Stimulated activated CD4-positive, alpha-beta T cell treated with anti-CD3 and anti-CD28 coated beads, Interleukin-4, amount 100 ng/mL, for 24 hours (primary cell): ENCODE data around the gene ZNF419.
"Not testable (repeated sequence)": the region's sequence is repeated elsewhere in the genome, so short reads cannot be mapped to it uniquely, and the experiment has no call there.

Experiments used
- DNase-seq: peaks from one replicate; pipeline ENCODE4 v3.0.0-alpha.2; 2020

ZNF419 gene

GRCh38 chr19:57487477-57488298, at the start of gene ZNF419:
TSS of gene ZNF419 (plus strand) at chr19:57487750. CDS start at chr19:57487951, 201 bp downstream.
- peak; percentile 95 for DNase-seq

- no peak for DNase-seq
These were observed 49.6 kb upstream of the ZNF419 start for GRCh38 chr19:57437931-57438330.

DNA sequence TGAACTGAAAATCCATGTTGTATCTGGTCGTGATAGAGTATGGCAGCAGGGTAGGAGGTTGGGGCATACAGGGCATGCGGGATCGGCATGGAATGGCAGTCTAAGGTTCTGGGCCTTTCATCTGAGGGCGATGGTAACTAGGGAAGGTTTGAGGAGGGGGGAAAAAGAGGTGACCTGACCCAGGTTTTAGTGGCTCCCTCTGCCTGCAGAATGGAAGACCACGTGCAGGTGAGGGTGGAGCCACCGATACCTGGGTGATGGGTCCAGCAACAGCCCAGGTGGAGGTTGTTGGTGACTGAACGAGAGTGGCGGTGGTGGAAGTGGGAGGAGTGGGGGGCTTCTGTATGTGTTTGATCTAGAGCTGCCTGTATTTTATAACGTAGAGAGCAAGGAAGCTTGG, 48.6 kb upstream of the ZNF419 start:
- no peak for DNase-seq

DNA sequence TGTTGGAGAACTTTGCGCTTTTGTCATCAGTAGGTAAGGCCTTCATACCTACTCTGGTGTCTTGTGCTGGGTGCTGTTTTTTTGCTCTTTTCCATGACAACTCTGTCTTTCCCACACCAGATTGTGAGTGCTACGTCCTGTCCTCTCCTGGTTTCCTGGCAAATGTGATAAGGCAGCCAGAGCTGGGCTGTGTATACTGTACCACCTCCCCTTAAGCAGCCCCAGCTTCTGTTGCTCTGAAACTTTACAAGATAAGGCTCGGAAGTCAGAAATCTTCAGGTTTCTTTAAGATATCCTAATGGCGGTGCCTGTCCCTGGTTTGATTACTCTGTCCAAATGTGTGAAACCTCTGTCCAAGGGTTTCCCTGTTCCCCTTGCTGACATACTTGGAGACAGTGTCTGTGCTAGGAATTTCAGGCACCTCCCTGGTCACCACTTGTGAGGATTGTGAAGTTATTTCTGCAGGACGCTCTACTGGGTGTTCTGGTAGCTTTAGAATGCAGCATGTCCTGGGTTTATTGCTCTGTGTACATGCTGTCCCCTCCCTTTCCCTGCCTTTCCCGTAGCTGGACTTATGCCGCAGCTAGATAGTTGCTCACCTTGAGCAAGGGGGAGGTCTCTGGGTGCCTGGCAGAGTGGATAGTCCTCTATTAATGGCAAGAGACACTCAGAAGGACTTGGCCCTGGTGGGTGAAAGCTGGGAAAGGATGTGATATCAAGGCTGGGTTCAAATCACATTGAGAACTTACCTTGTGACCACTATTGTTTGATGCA, 45.4 kb upstream of the ZNF419 start:
- DNase-seq, result no peak

- no peak for DNase-seq
These were observed 44.3 kb upstream of the ZNF419 start for GRCh38 chr19:57443121-57443696.

DNA sequence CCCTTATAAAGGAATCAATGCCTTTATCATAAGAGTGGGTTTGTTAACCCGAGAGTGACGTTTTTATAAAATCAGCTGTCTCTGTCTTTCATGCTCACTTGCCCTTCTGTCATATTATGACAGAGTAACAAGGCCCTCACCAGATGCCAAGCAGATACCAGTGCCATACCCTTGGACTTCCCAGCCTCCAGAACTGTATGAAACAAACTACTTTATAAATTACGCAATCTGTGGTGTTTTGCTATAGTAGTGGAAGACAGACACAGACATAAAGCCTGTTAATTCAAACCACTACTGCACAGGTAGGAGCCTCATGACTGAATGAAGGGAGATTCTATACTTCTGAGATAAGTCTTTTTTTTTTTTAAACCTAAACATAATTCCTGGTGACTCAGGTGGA, 35.2 kb upstream of the ZNF419 start:
- DNase-seq, result no peak

GRCh38 chr19:57465680-57466381, 21.7 kb upstream of the ZNF419 start:
- no peak for DNase-seq

DNA sequence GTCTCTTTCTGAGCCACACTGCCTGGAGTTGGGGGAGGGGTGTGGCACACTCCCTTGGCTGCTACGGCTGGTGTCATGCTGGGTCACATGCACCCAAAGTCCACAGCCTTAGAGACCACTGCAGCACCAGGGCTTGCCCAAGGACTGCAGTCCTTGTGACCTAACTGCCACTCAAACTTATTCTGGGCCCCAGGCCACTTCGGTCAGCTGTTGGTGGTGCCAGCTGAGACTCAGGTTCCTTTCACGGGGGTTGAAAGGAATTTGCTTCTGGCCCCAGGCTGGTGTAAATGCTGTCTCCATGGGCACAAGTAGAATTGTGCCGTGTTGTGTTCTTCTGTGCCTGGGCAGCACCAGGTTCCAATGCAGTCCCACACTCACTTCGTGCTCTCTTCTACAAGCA, 21.1 kb upstream of the ZNF419 start:
- DNase-seq, result no peak

DNA sequence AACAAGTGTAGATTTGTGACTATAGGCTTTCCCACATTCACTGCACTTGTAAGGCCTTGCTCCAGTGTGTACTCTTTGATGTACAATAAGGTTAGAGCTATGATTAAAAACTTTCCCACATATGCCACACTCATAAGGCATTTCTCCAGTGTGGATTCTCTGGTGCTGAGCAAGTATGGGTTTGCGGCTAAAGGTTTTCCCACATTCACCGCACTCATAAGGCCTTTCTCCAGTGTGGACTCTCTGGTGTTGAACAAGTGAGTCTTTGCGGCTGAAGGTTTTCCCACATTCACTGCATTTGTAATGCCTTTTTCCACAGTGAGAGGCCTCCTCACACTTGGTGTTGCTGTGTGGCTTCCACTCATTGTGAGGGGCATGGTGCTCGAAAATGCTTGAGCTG, 13.9 kb upstream of the ZNF419 start:
- DNase-seq, result no peak

- peak; percentile 93 for DNase-seq
These were observed 10.2 kb upstream of the ZNF419 start, which contains the start of gene ZNF772 for GRCh38 chr19:57477191-57478008. TSS of gene ZNF772 (minus strand) at chr19:57477566. CDS start at chr19:57477309, 257 bp downstream.

- not testable (repeated sequence) for DNase-seq
These were observed 722 bp downstream of the ZNF419 start for GRCh38 chr19:57488299-57488644.

DNA sequence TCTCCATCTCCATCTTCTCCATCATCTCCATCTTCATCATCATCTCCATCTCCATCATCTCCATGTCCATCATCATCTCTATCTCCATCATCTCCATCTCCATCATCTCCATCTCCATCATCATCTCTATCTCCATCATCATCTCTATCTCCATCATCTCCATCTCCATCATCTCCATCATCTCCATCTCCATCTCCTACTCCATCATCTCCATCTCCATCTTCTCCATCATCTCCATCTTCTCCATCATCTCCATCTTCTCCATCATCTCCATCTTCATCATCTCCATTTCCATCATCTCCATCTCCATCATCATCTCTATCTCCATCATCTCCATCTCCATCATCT, 11.8 kb downstream of the ZNF419 start:
- DNase-seq, result not testable (repeated sequence)

DNA sequence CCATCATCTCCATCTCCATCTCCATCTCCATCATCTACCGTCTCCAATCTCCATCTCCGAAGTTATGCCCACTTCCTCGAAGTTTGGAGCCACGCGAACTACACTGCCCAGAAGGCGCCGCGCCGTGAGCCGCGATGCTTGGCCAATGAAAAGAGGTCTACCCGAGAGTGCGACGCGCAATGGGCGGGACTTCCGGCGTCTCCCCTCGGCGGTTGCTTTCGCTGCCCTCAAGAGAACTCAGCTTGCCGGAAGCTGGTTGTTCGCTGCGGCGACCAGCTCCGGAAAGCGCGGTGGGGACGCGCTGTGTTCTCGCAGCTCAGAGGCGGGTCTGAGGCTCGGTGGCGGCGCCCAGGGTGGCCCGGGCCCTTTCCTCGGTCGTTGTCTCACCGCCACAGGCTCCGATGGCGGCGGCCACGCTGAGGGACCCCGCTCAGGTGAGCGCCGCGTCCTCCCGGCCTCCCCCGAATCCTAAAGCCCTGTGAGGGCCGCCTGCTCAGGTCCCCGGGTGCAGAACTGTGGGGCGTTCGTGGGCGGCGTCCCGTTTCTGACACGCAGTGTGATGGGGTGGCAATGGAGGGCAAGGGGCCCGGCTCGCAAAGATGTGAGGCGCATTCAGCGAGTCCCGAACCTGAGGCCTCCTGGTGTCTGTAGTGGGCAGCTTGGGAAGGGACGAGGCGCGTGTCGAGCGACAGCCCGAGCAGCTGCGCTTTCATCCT, 12.3 kb downstream of the ZNF419 start, which contains the start of gene ZNF773:
Gene ZNF773 (plus strand): TSS at position 259 of the 716 bp plus-strand sequence. CDS start 143 bp downstream, at position 402.
- DNase-seq, result peak; percentile 97

GRCh38 chr19:57500400-57500799, 12.8 kb downstream of the ZNF419 start:
- not testable (repeated sequence) for DNase-seq

DNA sequence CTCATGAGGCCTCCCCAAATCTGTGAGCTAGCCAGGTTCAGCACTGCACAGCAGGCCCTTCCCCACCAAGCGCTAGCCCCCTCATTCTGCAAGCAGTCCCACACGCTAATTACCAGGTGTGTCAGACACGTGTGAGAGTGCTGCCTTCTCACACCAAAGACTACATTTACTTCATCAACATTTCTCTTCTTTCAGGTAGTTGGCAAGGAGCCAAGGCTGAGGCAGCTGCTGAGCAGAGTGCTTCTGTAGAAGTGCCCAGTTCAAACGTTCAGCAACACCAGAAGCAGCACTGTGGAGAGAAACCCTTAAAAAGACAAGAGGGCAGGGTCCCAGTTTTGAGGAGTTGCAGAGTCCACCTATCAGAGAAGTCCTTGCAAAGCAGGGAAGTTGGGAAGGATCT, 18.6 kb downstream of the ZNF419 start:
- DNase-seq, result no peak

GRCh38 chr19:57511484-57511883, 23.9 kb downstream of the ZNF419 start:
- no peak for DNase-seq

- DNase-seq, result no peak
These were observed 25.3 kb downstream of the ZNF419 start for GRCh38 chr19:57512845-57513244.

GRCh38 chr19:57515255-57515654, 27.7 kb downstream of the ZNF419 start:
- no peak for DNase-seq

DNA sequence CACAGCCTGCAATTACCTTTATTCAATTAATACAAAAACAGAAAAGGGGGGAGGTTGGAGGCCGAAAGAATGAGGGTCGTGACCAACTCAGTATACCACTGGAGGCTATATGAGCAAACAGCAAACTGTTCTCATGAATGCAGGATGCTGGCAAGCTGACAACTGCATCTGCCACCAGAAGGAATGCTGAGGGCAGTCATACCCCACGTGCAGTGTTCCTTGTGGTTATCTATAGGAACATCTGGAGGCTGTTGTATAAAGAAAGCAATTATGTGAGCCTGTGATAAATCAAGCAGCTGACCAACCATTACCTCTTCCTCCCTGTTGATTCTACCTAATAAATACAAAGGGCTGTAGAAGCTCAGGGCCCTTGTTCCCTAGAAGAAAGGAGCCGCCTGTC, 30.5 kb downstream of the ZNF419 start:
- DNase-seq, result not testable (repeated sequence)

DNA sequence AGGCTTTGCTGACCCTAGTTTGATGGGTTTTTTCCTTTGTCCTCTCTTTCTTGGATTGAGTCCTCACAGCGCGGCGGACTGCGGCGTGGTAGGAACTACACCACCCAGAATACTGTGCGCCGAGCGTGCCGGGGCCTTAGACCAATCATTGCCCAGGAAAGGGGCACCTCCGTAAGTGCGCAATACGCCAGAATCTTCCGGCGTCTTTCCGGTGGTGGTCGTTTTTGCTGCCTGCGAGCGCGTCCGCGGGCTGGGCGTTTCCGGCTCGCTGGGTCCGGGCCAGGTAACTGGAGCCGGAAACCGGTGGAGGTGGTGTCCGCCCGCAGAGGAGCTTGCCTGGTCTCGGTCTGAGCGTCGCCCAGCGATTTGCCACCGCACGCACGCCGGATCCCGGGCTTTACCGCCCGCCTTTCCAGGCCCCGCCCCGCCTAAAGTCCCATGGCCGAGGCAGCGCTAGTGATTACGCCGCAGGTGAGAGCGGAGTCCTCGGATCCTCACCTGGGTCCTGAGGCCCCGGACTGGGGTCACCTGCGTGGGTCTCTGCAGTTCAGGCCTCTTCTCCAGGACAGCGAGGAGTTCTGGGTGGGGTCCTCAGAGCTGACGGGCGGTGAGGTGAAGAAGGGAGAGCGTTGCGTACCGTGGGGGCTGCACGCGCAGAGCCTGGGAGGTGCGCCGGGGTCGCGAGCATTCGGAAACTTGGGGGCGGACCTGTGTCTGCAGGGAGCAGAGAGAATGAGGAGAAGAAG, 39.8 kb downstream of the ZNF419 start, which contains the start of gene ZNF549:
Gene ZNF549 (plus strand): TSS at position 221 of the 746 bp plus-strand sequence. CDS start 218 bp downstream, at position 439.
- peak; percentile 91 for DNase-seq
